Transverse colon (tissue), 4 donors: ENCODE measurements around the gene DNLZ. TPM values are rescaled to one million over a fixed set of nuclear protein-coding genes. Genes with fewer than 3 reads are reported as not detected.

Experiments
- DNase-seq: peaks from one replicate; pipeline ENCODE4 v3.0.0-alpha.2; 2019
- H3K27ac ChIP-seq, 4 donors: fragments of 200-600 bp; sonication (generic); 2 replicates each; pipeline ENCODE4 v1.5.1; 2016 to 2018; ENCODE audit warnings: inconsistent platforms in 4 of 4
- H3K27me3 ChIP-seq: fragments of 200-600 bp; sonication (generic); 2 replicates; pipeline ENCODE4 v1.5.1; 2017; ENCODE audit warnings: inconsistent platforms
- H3K36me3 ChIP-seq, 4 donors: fragments of 200-600 bp; sonication (generic); 2 replicates each; pipeline ENCODE4 v1.5.1; 2017 to 2019; ENCODE audit warnings: inconsistent platforms in 4 of 4
- H3K4me1 ChIP-seq, 4 donors: fragments of 200-600 bp; sonication (generic); 2 replicates each; pipeline ENCODE4 v1.5.1; 2017 to 2020; ENCODE audit warnings: inconsistent platforms in 4 of 4
- H3K4me3 ChIP-seq, 4 donors: fragments of 200-600 bp; sonication (generic); 1 replicate in 1 of 4; 2 replicates in 3 of 4; pipeline versions ENCODE4 v1.5.1 to v1.6.1; 2017 to 2019; ENCODE audit warnings: inconsistent platforms in 4 of 4
- H3K9me3 ChIP-seq, 2 donors: fragments of 200-600 bp; sonication (generic); 2 replicates each; pipeline ENCODE4 v1.5.1; 2017 to 2019; ENCODE audit warnings: inconsistent platforms in 2 of 2
- EP300 ChIP-seq: sonication (generic); formaldehyde crosslinking; IDR thresholded peaks from one replicate; pipeline ENCODE4 v1.6.1; 2017; ENCODE audit warnings: antibody characterized with exemption, low read depth
- POLR2A ChIP-seq: fragments of 450-650 bp; IDR thresholded peaks from one replicate; pipeline ENCODE4 v1.6.1; 2016; ENCODE audit warnings: antibody characterized with exemption, mild to moderate bottlenecking, moderate library complexity
- POLR2AphosphoS5 ChIP-seq, 3 donors: sonication (generic); formaldehyde crosslinking; IDR thresholded peaks; one replicate each; pipeline ENCODE4 v1.6.1; 2016; ENCODE audit warnings: antibody characterized with exemption in 3 of 3
- WGBS, 2 donors: methylation state at CpG; one replicate each; pipeline ENCODE4 v1.1.5; 2018; ENCODE audit warnings: low coverage in 1 of 2; 5-methylcytosine and 5-hydroxymethylcytosine counted together
- in situ Hi-C, 4 donors: fragments of 200-750 bp; cut with MboI; loops; one replicate each; pipeline versions ENCODE4 v1.15.0 to v1.15.1; 2017; ENCODE audit warnings: low sequenced_read_pairs in 3 of 4, low pct_ligation_motif_present in 1 of 4, low pct_unique_long_range_greater_than_20kb in 1 of 4
- intact Hi-C: fragments of 100-400 bp; cut with DNase I; formaldehyde crosslinking; loops from one replicate; pipeline ENCODE4 v1.15.1; 2023; ENCODE audit warnings: low total_unique reads
- total RNA-seq, 4 donors: library from RNA; depleted of rRNA; stranded (reverse); fragments of >200 nt; gene quantifications; one replicate each; pipeline ENCODE4 v1.1.0, GENCODE V29; 2016
- TF ChIP-seq, protein P1 (sequence below), 5 experiments: fragments of 200-600 bp in 3 of 5; fragments of 450-650 bp in 2 of 5; sonication (generic) in 3 of 5; IDR thresholded peaks; 1 replicate in 2 of 5; 2 replicates in 3 of 5; pipeline ENCODE4 v1.5.1; 2016 to 2017; ENCODE audit warnings: antibody characterized with exemption in 5 of 5, inconsistent platforms in 3 of 5, mild to moderate bottlenecking in 2 of 5, moderate library complexity in 1 of 5

DNLZ gene
- total RNA-seq, 4 donors from 2014 or later = 6.7 to 17.3 (median 10.4) TPM

DNA sequence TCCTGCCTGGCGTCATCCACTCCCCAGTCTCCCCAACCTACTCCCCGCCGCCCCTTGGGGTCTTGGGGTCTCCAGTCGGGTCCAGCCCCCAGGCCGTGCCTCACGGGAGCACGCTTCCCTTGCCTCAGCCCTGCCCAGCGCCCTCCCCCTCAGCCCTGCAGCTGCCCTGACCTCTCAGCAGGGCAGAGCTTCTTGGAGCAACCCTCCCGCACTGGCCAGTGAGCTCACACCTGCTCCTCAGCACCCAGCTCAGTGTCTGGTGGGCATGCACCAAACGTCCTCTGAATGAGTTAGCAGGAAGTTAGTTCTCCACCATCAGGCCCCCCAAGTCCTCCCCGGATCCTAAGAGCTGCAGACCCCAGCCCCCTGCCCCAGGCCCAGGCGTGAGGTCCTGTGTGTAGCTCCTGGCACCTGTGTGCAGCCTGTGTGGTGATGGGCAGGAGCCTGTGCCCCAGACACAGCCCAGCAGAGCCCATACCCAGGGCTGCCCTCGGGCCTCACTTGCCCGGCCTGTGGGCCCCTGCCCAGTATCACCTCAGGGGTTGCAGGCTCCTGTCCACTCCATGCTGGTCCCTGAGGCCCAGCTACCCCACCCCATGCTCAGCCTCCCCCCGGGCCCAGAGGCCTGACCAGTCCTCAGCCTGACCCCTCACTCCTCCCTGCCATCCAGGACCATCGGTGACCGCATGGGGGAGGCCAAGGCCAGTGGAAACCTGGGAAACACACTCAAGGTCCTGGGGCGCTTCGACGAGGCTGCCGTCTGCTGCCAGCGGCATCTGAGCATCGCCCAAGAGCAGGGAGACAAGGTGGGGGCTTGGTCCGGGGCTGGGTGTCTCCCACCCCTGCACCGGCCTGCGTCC lies 28.0 kb downstream of the DNLZ start:
- H3K27ac ChIP-seq = peak overlapping the region in 2 of 4 donors; percentile 8 to 29
- no peak for TF ChIP-seq POLR2A
- TF ChIP-seq POLR2AphosphoS5 (IDR thresholded peaks at IDR 0.05) = no peak
- TF ChIP-seq, protein P1, sequence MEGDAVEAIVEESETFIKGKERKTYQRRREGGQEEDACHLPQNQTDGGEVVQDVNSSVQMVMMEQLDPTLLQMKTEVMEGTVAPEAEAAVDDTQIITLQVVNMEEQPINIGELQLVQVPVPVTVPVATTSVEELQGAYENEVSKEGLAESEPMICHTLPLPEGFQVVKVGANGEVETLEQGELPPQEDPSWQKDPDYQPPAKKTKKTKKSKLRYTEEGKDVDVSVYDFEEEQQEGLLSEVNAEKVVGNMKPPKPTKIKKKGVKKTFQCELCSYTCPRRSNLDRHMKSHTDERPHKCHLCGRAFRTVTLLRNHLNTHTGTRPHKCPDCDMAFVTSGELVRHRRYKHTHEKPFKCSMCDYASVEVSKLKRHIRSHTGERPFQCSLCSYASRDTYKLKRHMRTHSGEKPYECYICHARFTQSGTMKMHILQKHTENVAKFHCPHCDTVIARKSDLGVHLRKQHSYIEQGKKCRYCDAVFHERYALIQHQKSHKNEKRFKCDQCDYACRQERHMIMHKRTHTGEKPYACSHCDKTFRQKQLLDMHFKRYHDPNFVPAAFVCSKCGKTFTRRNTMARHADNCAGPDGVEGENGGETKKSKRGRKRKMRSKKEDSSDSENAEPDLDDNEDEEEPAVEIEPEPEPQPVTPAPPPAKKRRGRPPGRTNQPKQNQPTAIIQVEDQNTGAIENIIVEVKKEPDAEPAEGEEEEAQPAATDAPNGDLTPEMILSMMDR (IDR thresholded peaks at IDR 0.05) = no peak
- TF ChIP-seq EP300 = no peak
- 76% methylated on average over 24 of the region's 26 CpGs; no CpG with 5 or more reads in 1 of the 2 donors for WGBS, 2 donors

DNA sequence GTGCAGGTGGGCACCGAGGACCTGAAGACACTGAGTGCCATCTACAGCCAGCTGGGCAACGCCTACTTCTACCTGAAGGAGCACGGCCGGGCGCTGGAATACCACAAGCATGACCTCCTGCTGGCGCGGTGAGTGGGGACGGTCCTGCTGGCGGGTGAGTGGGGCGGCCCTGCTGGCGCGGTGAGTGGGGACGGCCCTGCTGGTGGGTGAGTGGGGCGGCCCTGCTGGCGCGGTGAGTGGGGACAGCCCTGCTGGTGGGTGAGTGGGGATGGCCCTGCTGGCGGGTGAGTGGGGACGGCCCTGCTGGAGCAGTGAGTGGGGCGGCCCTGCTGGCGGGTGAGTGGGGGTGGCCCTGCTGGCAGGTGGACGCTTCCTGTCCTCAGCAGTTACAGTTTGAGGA lies 29.0 kb downstream of the DNLZ start:
- intact Hi-C loops = loop anchor here (10.0 kb wide), 1 partner anchor 70 kb away; the partner anchor contains the start of gene SNAPC4
- no peak overlapping the region for H3K27ac ChIP-seq
- H3K36me3 ChIP-seq = no peaks in the 10 kb centered on the region
- WGBS, 2 donors = 86% methylated on average over 21 of the region's 21 CpGs; no CpG with 5 or more reads in 1 of the 2 donors
- DNase-seq = no peak
- no peak overlapping the region for H3K4me3 ChIP-seq
- H3K9me3 ChIP-seq = no peaks in the 10 kb centered on the region
- no peaks in the 10 kb centered on the region for H3K27me3 ChIP-seq
- peaks cover 0 to 2% (median under 1%) of the 10 kb centered on the region in 4 donors for H3K4me1 ChIP-seq
- in situ Hi-C loops = no loop called here
- TF ChIP-seq POLR2A (no peak), POLR2AphosphoS5 (IDR thresholded peaks at IDR 0.05) (no peak), EP300 (no peak)
- TF ChIP-seq, protein P1 (IDR thresholded peaks at IDR 0.05) = no peak

More for the DNA sequence above, 28.0 kb downstream of the DNLZ start:
- Histone ChIP-seq H3K27me3 (no peaks in the 10 kb centered on the region), H3K9me3 (no peaks in the 10 kb centered on the region), H3K36me3 (no peaks in the 10 kb centered on the region), H3K4me3 (no peak overlapping the region), H3K4me1 (no peaks in the 10 kb centered on the region)
- in situ Hi-C loops (no loop called here), intact Hi-C loops (loop anchor here (10.0 kb wide), 1 partner anchor 69 kb away; the partner anchor contains the start of gene SNAPC4)
- DNase-seq = no peak

DNA sequence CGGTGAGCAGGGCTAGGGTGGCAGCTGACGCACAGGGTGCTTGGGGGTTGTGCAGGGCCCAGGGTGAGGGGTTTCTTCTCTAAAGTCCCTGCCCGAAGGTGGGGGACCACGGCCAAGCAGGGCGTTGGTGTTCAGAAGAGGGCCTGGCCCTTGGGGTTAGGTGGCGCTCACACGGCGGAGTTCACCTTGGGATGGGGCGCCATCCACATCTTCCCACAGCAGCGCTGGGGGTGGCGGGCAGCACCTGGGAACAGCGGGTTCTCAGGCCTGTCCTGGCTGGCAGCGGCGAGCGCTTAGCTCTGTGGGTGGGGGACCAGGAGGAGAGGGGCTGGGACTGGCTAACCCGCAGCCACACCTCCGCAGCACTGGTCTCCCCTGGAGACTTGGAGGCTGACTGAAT lies 30.1 kb downstream of the DNLZ start:
- Histone ChIP-seq H3K4me1 (peaks cover under 1 to 12% (median 7%) of the 10 kb centered on the region in 4 donors), H3K36me3 (no peaks in the 10 kb centered on the region), H3K27me3 (peaks cover under 1% of the 10 kb centered on the region), H3K27ac (no peak overlapping the region), H3K9me3 (no peaks in the 10 kb centered on the region), H3K4me3 (no peak overlapping the region)
- no peak for DNase-seq
- TF ChIP-seq POLR2AphosphoS5 (IDR thresholded peaks at IDR 0.05) (no peak), POLR2A (no peak), EP300 (no peak)
- TF ChIP-seq, protein P1 (IDR thresholded peaks at IDR 0.05) = no peak
- WGBS, 2 donors = 85% methylated on average over 16 of the region's 17 CpGs; no CpG with 5 or more reads in 1 of the 2 donors
- in situ Hi-C loops (no loop called here), intact Hi-C loops (loop anchor here (10.0 kb wide), 1 partner anchor 71 kb away; the partner anchor contains the start of gene SNAPC4)

DNA sequence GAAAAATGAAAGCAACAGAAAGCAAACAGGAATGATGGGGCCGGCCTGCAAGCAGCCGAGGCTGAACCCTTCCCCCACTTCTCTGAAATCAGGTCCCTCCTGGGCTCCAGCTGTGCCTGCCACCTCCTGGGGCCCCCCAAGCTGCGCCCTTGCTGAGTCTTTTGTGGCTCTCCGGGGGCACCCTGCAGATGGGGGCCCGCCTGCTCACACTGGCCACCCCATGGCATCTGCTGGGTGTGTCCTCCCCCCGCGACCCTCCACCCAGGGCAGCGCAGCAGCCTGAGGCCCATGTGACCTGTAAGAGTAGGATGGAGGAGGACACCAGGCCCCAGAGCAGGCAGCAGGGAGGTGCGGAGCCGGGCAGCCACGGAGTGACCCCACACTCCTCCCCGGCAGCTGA lies 30.5 kb downstream of the DNLZ start:
- TF ChIP-seq EP300 = no peak
- TF ChIP-seq POLR2A = no peak
- TF ChIP-seq POLR2AphosphoS5 (IDR thresholded peaks at IDR 0.05) = no peak
- TF ChIP-seq, protein P1 (IDR thresholded peaks at IDR 0.05) = no peak
- no peak overlapping the region for H3K27ac ChIP-seq
- H3K4me1 ChIP-seq = peaks cover 4 to 17% (median 9%) of the 10 kb centered on the region in 4 donors
- intact Hi-C loops = loop anchor here (10.0 kb wide), 1 partner anchor 72 kb away; the partner anchor contains the start of gene SNAPC4
- H3K9me3 ChIP-seq = no peaks in the 10 kb centered on the region
- DNase-seq = no peak
- in situ Hi-C loops = no loop called here
- H3K4me3 ChIP-seq = no peak overlapping the region
- no peaks in the 10 kb centered on the region for H3K36me3 ChIP-seq
- 57 to 77% methylated on average over 2 to 9 of the region's 12 CpGs for WGBS, 2 donors
- H3K27me3 ChIP-seq = peaks cover 5% of the 10 kb centered on the region
